Stomach (tissue), 4 donors: ENCODE measurements around the gene CST7.

Experiments
- EP300 ChIP-seq: sonication (generic); formaldehyde crosslinking; IDR thresholded peaks from one replicate; pipeline ENCODE4 v1.6.1; 2017; ENCODE audit warnings: antibody characterized with exemption
- TF ChIP-seq, protein P1 (sequence below), 7 experiments: fragments of 450-650 bp in 4 of 7; fragments of 200-600 bp in 3 of 7; sonication (generic) in 3 of 7; IDR thresholded peaks; one replicate each; pipeline ENCODE4 v1.5.1; 2016 to 2019; ENCODE audit warnings: antibody characterized with exemption in 7 of 7, control low read depth in 2 of 7, mild to moderate bottlenecking in 1 of 7

GRCh38 chr20:24933266-24933908 is 15.7 kb upstream of the CST7 start:
- no peak for TF ChIP-seq EP300
- TF ChIP-seq, protein P1, sequence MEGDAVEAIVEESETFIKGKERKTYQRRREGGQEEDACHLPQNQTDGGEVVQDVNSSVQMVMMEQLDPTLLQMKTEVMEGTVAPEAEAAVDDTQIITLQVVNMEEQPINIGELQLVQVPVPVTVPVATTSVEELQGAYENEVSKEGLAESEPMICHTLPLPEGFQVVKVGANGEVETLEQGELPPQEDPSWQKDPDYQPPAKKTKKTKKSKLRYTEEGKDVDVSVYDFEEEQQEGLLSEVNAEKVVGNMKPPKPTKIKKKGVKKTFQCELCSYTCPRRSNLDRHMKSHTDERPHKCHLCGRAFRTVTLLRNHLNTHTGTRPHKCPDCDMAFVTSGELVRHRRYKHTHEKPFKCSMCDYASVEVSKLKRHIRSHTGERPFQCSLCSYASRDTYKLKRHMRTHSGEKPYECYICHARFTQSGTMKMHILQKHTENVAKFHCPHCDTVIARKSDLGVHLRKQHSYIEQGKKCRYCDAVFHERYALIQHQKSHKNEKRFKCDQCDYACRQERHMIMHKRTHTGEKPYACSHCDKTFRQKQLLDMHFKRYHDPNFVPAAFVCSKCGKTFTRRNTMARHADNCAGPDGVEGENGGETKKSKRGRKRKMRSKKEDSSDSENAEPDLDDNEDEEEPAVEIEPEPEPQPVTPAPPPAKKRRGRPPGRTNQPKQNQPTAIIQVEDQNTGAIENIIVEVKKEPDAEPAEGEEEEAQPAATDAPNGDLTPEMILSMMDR (IDR thresholded peaks at IDR 0.05), result no peak
